Right lung (tissue), 5 donors: Measurements from ENCODE around the gene IL1RAP. TPM values are rescaled to one million over a fixed set of nuclear protein-coding genes. Genes with fewer than 3 reads are reported as not detected.

Experiments used
- DNase-seq, 2 donors: peaks; one replicate each; pipeline ENCODE4 v3.0.0-alpha.2; 2013
- polyA plus RNA-seq, 5 donors: library from polyadenylated mRNA; unstranded; fragments of 120-200 nt; gene quantifications; one replicate each; pipeline versions ENCODE4 v1.2.1 to v1.2.3, GENCODE V29; 2013; ENCODE audit warnings: inconsistent platforms in 1 of 5, low replicate concordance in 1 of 5; ENCODE audit not compliant: insufficient read length in 5 of 5, insufficient read depth in 1 of 5

IL1RAP gene
- polyA plus RNA-seq, 5 donors, result 15.6 to 28.6 (median 21.2) TPM

- peak in 1 of 2 donors; percentile 49 for DNase-seq
Measured at GRCh38 chr3:190607021-190607420, 93.1 kb downstream of the IL1RAP start.

- peak in 1 of 2 donors; percentile 47 for DNase-seq
Measured at GRCh38 chr3:190608850-190609589, 95.1 kb downstream of the IL1RAP start.

- DNase-seq, result no peak
Measured at GRCh38 chr3:190614226-190615059, 100.6 kb downstream of the IL1RAP start.

GRCh38 chr3:190615060-190615384 is 101.1 kb downstream of the IL1RAP start:
- DNase-seq, result no peak

- DNase-seq, result no peak
Measured at GRCh38 chr3:190615607-190616006, 101.7 kb downstream of the IL1RAP start.

- DNase-seq, result no peak
Measured at GRCh38 chr3:190616637-190617036, 102.8 kb downstream of the IL1RAP start.

- no peak for DNase-seq
Measured at GRCh38 chr3:190617185-190617584, 103.3 kb downstream of the IL1RAP start.

- no peak for DNase-seq
Measured at GRCh38 chr3:190618330-190619030, 104.6 kb downstream of the IL1RAP start.

- DNase-seq, result no peak
Measured at GRCh38 chr3:190619353-190619752, 105.5 kb downstream of the IL1RAP start.

GRCh38 chr3:190619761-190620160 is 105.9 kb downstream of the IL1RAP start:
- no peak for DNase-seq

- DNase-seq, result no peak
Measured at GRCh38 chr3:190620886-190621608, 107.2 kb downstream of the IL1RAP start.

GRCh38 chr3:190621927-190622326 is 108.0 kb downstream of the IL1RAP start:
- no peak for DNase-seq

GRCh38 chr3:190624282-190624681 is 110.4 kb downstream of the IL1RAP start:
- DNase-seq, result no peak

- no peak for DNase-seq
Measured at GRCh38 chr3:190626951-190627620, 113.2 kb downstream of the IL1RAP start.

- no peak for DNase-seq
Measured at GRCh38 chr3:190629088-190629487, 115.2 kb downstream of the IL1RAP start.

- DNase-seq, result no peak
Measured at GRCh38 chr3:190631295-190631694, 117.4 kb downstream of the IL1RAP start.

GRCh38 chr3:190641564-190641963 is 127.7 kb downstream of the IL1RAP start:
- DNase-seq, result no peak

GRCh38 chr3:190642016-190642415 is 128.1 kb downstream of the IL1RAP start:
- DNase-seq, result no peak

GRCh38 chr3:190644035-190644434 is 130.2 kb downstream of the IL1RAP start:
- DNase-seq, result no peak

- no peak for DNase-seq
Measured at GRCh38 chr3:190644766-190645165, 130.9 kb downstream of the IL1RAP start.

GRCh38 chr3:190645932-190646460 is 132.1 kb downstream of the IL1RAP start:
- DNase-seq, result no peak
